ENCODE measurements around the gene RAB6D.
"Not testable (repeated sequence)": the region's sequence is repeated elsewhere in the genome, so short reads cannot be mapped to it uniquely, and the experiment has no call there.

The RAB6D gene

GRCh38 chr2:131367352-131367751 lies 3.4 kb upstream of the RAB6D start:
- no peak for DNase-seq (ENCODE audit: low spot score)
- no peak for TF ChIP-seq CTCF (IDR thresholded peaks at IDR 0.05; ENCODE audit: extremely low read depth, missing control alignments)

GRCh38 chr2:131366643-131367042 lies 2.7 kb upstream of the RAB6D start:
- TF ChIP-seq CTCF (IDR thresholded peaks at IDR 0.05; ENCODE audit: extremely low read depth, missing control alignments) = no peak
- no peak for DNase-seq (ENCODE audit: low spot score)

GRCh38 chr2:131365452-131365851 lies 1.5 kb upstream of the RAB6D start:
- no peak for DNase-seq (ENCODE audit: low spot score)
- TF ChIP-seq CTCF (IDR thresholded peaks at IDR 0.05; ENCODE audit: extremely low read depth, missing control alignments) = no peak

GRCh38 chr2:131363213-131363612 lies 755 bp downstream of the RAB6D start:
- DNase-seq (ENCODE audit: low spot score) = not testable (repeated sequence)

GRCh38 chr2:131361773-131362172 lies 2.2 kb downstream of the RAB6D start:
- not testable (repeated sequence) for DNase-seq (ENCODE audit: low spot score)

GRCh38 chr2:131353167-131353697 lies 10.7 kb downstream of the RAB6D start:
- DNase-seq (ENCODE audit: low spot score) = not testable (repeated sequence)

- no peak for DNase-seq (ENCODE audit: low spot score)
- no peak for TF ChIP-seq CTCF (IDR thresholded peaks at IDR 0.05; ENCODE audit: extremely low read depth, missing control alignments)
Measured at GRCh38 chr2:131349021-131349420, 14.9 kb downstream of the RAB6D start.

- not testable (repeated sequence) for DNase-seq (ENCODE audit: low spot score)
Measured at GRCh38 chr2:131347035-131347434, 16.9 kb downstream of the RAB6D start.

GRCh38 chr2:131339307-131339706 lies 24.7 kb downstream of the RAB6D start:
- DNase-seq (ENCODE audit: low spot score) = not testable (repeated sequence)

GRCh38 chr2:131335319-131335718 lies 28.6 kb downstream of the RAB6D start:
- not testable (repeated sequence) for DNase-seq (ENCODE audit: low spot score)

GRCh38 chr2:131332709-131333108 lies 31.3 kb downstream of the RAB6D start:
- DNase-seq (ENCODE audit: low spot score) = not testable (repeated sequence)

- not testable (repeated sequence) for DNase-seq (ENCODE audit: low spot score)
Measured at GRCh38 chr2:131331000-131331399, 33.0 kb downstream of the RAB6D start.
